Fibroblast of mammary gland (primary cell): Measurements from ENCODE around the gene TENM4.

Experiments
- DNase-seq: peaks from one replicate; pipeline ENCODE4 v3.0.0-alpha.2; 2010; ENCODE audit warnings: low read depth
- H3K4me3 ChIP-seq: 2 replicates; pipeline ENCODE4 v1.5.1; 2011; ENCODE audit warnings: low read depth, mild to moderate bottlenecking, low read length, moderate library complexity; ENCODE audit not compliant: control insufficient read depth
- TF ChIP-seq, protein P1 (sequence below): conservative IDR thresholded peaks from 2 replicates; pipeline ENCODE4 v1.5.1; 2011; ENCODE audit warnings: low read depth, low read length, inconsistent platforms; ENCODE audit not compliant: control insufficient read depth, insufficient read depth

TENM4 gene

DNA sequence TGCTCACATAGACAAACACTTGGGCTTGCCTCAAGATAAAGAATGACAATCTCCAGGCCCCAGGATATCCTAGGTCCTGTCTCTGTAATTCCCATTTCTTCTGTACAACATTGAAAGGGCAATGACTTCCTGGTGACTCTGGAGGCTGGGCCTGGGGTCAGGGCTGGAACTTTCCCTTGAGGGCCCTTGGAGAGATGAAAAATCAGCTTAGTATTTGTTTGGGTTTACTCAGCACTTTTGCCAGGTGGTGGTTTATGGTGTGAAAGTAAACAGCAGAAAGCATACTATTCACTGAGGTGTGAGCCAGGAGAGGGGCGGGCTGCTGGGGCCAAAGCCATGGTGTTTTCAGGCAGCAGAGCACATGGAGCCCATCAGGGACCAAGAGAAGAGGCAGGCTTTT lies 651.5 kb downstream of the TENM4 start:
- DNase-seq: no peak
- TF ChIP-seq, protein P1, sequence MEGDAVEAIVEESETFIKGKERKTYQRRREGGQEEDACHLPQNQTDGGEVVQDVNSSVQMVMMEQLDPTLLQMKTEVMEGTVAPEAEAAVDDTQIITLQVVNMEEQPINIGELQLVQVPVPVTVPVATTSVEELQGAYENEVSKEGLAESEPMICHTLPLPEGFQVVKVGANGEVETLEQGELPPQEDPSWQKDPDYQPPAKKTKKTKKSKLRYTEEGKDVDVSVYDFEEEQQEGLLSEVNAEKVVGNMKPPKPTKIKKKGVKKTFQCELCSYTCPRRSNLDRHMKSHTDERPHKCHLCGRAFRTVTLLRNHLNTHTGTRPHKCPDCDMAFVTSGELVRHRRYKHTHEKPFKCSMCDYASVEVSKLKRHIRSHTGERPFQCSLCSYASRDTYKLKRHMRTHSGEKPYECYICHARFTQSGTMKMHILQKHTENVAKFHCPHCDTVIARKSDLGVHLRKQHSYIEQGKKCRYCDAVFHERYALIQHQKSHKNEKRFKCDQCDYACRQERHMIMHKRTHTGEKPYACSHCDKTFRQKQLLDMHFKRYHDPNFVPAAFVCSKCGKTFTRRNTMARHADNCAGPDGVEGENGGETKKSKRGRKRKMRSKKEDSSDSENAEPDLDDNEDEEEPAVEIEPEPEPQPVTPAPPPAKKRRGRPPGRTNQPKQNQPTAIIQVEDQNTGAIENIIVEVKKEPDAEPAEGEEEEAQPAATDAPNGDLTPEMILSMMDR: no peak
- H3K4me3 ChIP-seq: no peak overlapping the region

DNA sequence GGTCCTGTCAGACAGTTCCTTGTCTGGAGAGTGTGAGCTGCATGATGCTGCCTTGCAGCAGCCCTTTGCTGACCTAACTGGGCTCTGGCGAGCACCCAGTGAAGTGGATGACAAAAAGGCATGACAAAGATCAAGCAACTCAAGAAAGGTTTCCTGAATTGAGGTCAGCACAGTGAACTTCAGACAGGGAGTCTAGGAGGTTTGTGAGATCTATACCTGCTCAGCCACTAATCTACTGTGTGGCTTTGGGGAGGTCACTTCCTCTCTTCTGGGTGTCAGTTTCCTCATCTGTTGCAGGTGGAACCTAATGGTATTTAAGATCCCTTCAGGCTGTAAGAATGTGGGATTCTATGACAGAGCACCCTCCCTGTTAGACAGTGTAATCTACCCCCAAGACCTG lies 652.3 kb downstream of the TENM4 start:
- TF ChIP-seq, protein P1: no peak
- no peak for DNase-seq
- H3K4me3 ChIP-seq: no peak overlapping the region

DNA sequence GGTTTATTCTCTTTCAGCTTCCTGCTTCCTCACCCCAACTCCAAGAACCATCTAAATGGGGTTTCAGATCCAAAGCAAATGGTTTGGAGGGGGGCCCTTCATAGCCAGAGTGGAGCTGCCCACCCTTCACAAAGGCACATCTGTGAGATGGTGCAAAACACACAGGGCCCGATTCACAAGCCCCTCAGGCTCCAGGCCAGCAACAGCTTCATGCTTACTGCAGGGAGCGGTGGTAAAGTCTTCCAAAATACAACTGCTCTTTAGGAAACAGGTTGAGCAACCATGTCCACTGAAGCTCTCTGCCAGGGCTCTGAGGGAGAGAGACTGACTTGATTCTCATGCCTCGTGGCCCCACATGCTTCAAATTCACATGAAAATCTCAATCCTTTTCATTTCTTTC lies 653.1 kb downstream of the TENM4 start:
- DNase-seq: no peak
- no peak overlapping the region for H3K4me3 ChIP-seq
- TF ChIP-seq, protein P1: no peak

DNA sequence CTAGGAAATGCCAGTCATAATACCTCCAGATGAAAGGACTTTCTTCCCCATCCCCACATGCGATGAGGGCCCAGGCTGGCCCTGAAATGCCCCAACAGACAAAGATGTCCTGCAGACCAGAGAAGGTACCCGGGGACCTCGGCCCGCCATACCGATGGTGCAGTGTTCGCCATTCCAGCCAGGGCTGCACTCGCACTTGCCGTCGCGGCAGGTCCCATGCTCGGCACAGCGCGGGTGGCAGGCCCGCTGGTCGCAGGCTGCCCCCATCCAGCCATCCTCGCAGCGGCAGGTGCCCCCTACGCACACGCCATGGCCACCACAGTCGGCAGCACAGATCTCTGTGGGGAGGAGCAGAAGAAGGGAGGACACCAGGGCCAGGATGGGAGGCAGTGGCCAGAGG lies 654.1 kb downstream of the TENM4 start:
- H3K4me3 ChIP-seq: no peak overlapping the region
- no peak for DNase-seq
- TF ChIP-seq, protein P1: no peak

DNA sequence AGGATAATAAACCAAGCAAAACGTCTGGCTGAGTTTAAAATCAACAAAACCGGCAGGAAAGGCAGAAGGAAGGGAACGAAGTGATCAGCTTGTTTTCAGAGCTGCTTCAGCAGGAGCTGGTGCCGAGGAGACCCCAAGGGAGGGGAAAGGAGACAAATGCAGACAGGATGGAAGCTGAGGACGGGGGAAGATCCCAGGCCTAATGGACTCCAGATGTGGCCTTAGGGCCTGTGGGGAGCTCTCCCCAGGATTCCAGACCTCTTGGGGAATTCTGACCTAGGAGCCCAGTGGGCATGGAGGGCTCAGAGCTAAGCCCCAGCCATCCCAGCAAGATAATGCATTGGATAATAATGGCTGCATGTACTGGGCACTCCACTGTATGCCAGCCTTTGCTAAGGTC lies 654.7 kb downstream of the TENM4 start:
- no peak for DNase-seq
- TF ChIP-seq, protein P1: no peak
- no peak overlapping the region for H3K4me3 ChIP-seq

DNA sequence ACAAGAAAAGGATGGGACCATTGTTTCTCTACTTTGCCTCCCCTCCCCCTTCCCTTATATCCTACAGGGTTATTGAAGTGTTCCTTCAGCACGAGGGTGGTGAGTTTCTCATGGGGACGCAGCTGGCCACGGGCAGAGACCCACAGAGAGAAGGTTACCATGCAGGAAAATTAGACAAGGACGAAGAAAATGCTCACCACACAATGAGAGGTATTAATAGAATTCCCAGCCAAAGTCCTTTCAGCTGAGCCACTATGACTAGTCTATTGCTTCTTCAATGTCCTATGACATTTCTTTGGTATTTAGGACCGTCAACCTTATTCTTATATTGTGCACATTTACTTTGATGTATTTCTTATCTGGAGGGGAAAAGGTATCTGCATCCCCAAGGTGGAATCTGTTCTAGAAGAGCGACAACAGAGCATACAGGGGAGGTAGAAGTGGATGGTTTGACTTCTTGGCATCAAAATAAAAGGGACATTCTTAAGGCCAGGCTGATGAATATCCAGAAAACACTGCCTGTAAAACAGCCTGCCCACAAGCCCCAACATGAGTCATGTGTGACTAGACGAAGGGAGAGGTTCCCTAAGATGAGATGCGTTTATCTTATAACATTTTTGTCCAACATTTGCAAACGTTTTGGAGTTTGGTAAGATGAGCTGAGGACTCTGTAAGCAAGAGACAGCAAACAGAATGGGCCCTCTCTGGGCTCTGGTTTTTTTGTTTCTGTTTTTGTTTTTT lies 656.3 kb downstream of the TENM4 start:
- peak; percentile 82 for DNase-seq
- TF ChIP-seq, protein P1: no peak
- no peak overlapping the region for H3K4me3 ChIP-seq

DNA sequence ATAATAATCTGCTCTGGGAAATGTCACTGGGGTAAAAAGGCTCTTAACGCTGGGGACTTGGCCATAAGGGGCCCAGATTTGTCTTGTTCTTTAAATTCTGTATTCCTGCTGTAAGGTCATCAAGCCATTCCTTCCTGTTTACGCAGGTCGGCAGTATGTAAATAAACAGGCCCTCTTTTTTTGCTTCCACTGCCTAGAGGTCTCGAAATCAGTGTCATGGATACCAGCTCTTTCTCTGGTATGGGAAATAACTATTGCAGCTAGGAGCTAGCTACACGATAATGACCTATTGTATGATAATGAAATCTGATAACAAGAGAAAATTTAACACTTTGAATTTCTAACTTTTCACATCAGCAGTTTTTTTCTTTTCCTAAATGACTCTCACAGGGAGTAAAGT lies 657.0 kb downstream of the TENM4 start:
- TF ChIP-seq, protein P1: no peak
- no peak for DNase-seq
- H3K4me3 ChIP-seq: no peak overlapping the region
